WERI-Rb-1 (cell line): Measurements from ENCODE around the gene IRAK3.
"Not testable (repeated sequence)": the region's sequence is repeated elsewhere in the genome, so short reads cannot be mapped to it uniquely, and the experiment has no call there.

Experiments used
- DNase-seq: peaks from one replicate; pipeline ENCODE4 v3.0.0-alpha.2; 2020
- H3K27ac ChIP-seq: fragments of 250-450 bp; sonication (Bioruptor Pico); 2 replicates; pipeline ENCODE4 v1.5.1; 2020; ENCODE audit warnings: mild to moderate bottlenecking, moderate library complexity
- H3K27me3 ChIP-seq: fragments of 250-450 bp; sonication (Bioruptor Pico); 2 replicates; pipeline ENCODE4 v1.5.1; 2021; ENCODE audit warnings: mild to moderate bottlenecking, low read depth, moderate library complexity; ENCODE audit not compliant: insufficient read depth, severe bottlenecking
- H3K36me3 ChIP-seq: fragments of 250-450 bp; sonication (Bioruptor Pico); 2 replicates; pipeline ENCODE4 v1.5.1; 2020; ENCODE audit warnings: mild to moderate bottlenecking, moderate library complexity
- H3K4me3 ChIP-seq: 2 replicates; pipeline ENCODE4 v1.5.1; 2011; ENCODE audit warnings: low read depth, mild to moderate bottlenecking, control low read depth, low read length
- H3K9me3 ChIP-seq: fragments of 250-450 bp; sonication (Bioruptor Pico); 2 replicates; pipeline ENCODE4 v1.5.1; 2021; ENCODE audit warnings: mild to moderate bottlenecking, moderate library complexity; ENCODE audit not compliant: severe bottlenecking
- TF ChIP-seq, protein P1 (sequence below): IDR thresholded peaks from 2 replicates; pipeline ENCODE4 v1.5.1; 2011; ENCODE audit warnings: low read depth, mild to moderate bottlenecking, control low read depth, inconsistent platforms, low read length

Gene IRAK3

DNA sequence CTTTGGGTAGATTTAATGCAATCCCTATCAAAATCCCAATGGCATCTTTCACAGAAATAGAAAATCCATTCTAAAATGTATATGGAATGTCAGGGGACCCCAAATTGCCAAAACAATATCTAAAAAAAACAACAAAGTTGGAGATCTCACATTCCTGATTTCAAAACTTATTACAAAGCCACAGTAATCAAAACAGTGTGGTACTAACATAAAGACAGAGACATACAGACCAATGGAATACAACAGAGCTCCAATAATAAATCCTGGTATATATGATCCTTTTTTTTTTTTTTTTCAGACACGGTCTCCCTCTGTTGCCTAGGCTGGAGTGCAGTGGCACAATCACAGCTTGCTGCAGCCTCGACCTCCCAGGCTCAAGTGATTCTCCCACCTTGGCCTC is 23.9 kb upstream of the IRAK3 start:
- no peaks in the 10 kb centered on the region; the same call in 1 of the 2 replicates for H3K36me3 ChIP-seq
- TF ChIP-seq, protein P1, sequence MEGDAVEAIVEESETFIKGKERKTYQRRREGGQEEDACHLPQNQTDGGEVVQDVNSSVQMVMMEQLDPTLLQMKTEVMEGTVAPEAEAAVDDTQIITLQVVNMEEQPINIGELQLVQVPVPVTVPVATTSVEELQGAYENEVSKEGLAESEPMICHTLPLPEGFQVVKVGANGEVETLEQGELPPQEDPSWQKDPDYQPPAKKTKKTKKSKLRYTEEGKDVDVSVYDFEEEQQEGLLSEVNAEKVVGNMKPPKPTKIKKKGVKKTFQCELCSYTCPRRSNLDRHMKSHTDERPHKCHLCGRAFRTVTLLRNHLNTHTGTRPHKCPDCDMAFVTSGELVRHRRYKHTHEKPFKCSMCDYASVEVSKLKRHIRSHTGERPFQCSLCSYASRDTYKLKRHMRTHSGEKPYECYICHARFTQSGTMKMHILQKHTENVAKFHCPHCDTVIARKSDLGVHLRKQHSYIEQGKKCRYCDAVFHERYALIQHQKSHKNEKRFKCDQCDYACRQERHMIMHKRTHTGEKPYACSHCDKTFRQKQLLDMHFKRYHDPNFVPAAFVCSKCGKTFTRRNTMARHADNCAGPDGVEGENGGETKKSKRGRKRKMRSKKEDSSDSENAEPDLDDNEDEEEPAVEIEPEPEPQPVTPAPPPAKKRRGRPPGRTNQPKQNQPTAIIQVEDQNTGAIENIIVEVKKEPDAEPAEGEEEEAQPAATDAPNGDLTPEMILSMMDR = no peak
- H3K4me3 ChIP-seq = no peak overlapping the region
- no peak for DNase-seq
- no peaks in the 10 kb centered on the region for H3K27me3 ChIP-seq
- no peak overlapping the region for H3K27ac ChIP-seq
- no peaks in the 10 kb centered on the region for H3K9me3 ChIP-seq

DNA sequence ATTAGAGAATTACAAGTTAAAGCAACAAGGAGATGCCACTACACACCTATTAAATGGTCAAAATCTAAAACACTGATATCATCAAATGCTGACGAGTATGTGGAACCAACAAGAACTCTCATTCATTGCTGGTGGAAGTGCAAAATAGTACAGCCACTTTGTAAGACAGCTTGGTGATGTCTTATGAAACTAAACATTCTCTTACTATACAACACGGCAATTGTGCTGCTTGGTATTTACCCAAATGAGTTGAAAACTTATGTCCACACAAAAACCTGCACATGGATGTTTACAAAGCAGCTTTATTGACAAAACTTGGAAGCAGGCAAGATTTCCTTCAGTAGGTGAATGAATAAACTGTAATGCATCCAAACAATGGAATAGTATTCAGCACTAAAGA is 22.5 kb upstream of the IRAK3 start:
- no peaks in the 10 kb centered on the region; the same call in 1 of the 2 replicates for H3K36me3 ChIP-seq
- no peak overlapping the region for H3K4me3 ChIP-seq
- no peaks in the 10 kb centered on the region for H3K27me3 ChIP-seq
- no peak overlapping the region for H3K27ac ChIP-seq
- no peak for DNase-seq
- TF ChIP-seq, protein P1 = no peak
- H3K9me3 ChIP-seq = no peaks in the 10 kb centered on the region

DNA sequence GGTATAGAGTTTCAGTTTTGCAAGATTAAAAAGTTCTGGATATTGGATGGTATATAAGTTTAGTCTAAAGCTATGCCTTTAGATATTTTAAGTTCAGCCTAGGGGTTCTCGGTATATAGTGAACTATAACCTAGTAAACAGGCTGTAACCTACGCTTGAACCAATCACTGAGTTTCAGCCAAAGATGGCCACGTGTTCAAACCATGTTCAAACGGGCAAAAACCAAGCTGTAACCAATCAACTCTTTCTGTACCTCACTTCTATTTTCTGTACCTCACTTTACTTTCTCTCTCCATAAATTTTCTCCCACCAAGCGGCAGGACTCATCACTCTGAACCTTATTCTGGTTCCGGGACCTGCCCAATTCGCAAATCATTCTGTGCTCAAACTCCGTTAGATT is 20.6 kb upstream of the IRAK3 start:
- TF ChIP-seq, protein P1 = no peak
- Histone ChIP-seq H3K36me3 (no peaks in the 10 kb centered on the region; the same call in 1 of the 2 replicates), H3K27me3 (no peaks in the 10 kb centered on the region), H3K9me3 (no peaks in the 10 kb centered on the region), H3K27ac (no peak overlapping the region), H3K4me3 (peak overlapping the region; percentile 57; the same call in 1 of the 2 replicates)
- DNase-seq = no peak

DNA sequence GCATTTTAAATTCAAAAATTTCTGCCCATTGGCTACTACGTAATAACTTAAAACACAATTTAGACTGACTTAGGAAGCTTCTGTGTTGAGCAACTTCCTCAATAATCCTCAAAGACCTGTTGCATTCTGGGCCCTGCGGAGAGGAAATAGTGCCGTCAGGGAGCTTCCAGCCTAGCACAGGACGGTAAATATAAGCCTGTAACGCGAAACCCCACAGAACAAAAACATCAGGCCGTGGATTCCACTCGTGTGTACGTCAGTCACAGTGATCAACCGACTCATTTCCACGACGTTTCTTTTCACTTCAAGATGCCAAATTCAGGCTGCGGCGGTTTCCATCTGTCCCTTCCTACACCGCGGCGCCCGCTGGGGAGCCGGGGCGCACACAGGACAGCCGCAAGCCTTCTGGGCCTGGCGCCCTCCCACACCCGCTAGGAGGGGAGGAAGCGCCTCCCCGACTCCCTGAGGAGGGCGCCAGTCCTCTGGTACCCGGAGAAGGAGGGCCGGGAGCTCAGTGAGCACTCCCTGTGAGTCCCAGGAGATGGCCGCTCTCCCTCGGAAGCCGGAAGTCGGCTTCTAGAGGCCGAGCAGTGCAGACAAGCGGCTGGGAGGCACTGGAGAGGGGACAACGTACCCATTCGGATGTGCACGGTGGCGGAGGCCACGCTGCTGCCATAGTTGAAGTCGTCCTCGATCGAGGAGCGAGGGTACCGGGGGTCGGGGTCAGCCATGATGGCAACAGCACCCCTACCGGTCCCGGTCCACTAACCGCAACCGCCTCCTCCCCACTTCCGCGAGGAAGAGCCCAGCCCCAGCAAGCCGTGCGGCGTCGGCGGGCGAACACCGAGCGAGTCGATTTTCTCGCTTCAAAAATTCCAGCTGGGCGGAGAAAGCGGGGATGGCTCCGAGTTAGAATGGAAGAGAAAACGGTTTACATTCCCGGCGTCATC is 19.5 kb upstream of the IRAK3 start, which contains the start of gene TMBIM4:
Gene TMBIM4, minus strand, starts transcription at position 776 of the 950 bp plus-strand sequence. Its CDS starts 45 bp downstream, at position 731.
- peak within 1 kb of the TSS; percentile 93 for H3K27ac ChIP-seq
- H3K9me3 ChIP-seq = no peaks in the 10 kb centered on the region
- DNase-seq = peak; percentile 93
- peak within 1 kb of the TSS; percentile 57 for H3K4me3 ChIP-seq
- no peaks in the 10 kb centered on the region; the same call in 1 of the 2 replicates for H3K36me3 ChIP-seq
- TF ChIP-seq, protein P1 = peak; percentile 43
- no peaks in the 10 kb centered on the region for H3K27me3 ChIP-seq

DNA sequence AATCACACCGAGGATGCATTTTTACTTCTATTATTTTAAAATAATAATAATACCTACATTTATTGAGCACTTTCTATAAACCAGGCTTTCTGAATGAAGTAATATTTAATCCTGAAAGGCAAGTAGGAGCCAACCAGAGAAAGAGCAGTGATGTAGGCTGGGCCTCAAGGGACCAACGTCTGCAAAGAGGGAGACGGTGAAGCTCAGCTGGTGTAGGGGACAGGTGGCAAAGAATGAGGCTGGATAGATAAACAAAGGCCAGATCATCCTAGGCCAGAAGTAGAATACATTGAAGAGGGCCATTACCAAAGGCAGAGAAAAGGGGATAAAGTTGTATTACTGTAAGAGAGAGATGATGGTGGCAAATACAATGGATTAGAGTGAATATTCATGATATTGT is 18.4 kb upstream of the IRAK3 start:
- TF ChIP-seq, protein P1 = no peak
- no peaks in the 10 kb centered on the region for H3K9me3 ChIP-seq
- DNase-seq = no peak
- H3K36me3 ChIP-seq = no peaks in the 10 kb centered on the region; the same call in 1 of the 2 replicates
- H3K27me3 ChIP-seq = no peaks in the 10 kb centered on the region
- peak overlapping the region; percentile 57 for H3K4me3 ChIP-seq
- no peak overlapping the region; the same call in 1 of the 2 replicates for H3K27ac ChIP-seq

DNA sequence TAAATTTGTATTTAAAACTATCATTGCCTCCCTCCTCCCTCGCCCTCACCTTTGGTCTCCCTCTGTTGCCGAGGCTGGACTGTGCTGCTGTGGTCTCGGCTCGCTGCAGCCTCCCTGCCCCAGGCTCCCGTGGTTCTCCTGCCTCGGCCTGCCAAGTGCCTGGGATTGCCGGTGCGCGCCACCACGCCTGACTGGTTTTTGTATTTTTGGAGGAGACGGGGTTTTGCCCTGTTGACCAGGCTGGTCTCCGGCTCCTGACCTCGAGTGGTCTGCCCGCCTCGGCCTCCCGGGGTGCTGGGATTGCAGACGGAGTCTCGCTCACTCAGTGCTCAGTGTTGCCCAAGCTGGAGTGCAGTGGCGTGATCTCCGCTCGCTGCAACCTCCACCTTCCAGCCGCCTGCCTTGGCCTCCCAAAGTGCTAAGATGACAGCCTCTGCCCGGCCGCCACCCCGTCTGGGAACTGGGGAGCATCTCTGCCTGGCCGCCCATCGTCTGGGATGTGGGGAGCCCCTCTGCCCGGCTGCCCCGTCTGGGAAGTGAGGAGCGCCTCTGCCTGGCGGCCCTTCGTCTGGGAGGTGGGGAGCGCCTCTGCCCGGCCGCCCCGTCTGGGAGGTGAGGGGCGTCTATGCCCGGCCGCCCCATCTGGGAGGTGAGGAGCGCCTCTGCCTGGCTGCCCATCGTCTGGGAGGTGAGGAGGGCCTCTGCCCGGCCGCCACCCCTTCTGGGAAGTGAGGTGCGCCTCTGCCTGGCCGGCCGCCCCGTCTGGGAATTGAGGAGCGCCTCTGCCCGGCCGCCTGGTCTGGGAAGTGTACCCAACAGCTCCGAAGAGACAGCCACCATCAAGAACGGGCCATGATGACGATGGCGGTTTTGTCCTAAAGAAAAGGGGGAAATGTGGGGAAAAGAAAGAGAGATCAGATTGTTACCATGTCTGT is 14.4 kb upstream of the IRAK3 start:
- not testable (repeated sequence) for H3K4me3 ChIP-seq, H3K27ac ChIP-seq, H3K27me3 ChIP-seq, H3K36me3 ChIP-seq, H3K9me3 ChIP-seq
- peak; percentile 15 for DNase-seq
